GM12878 (cell line): Measurements from ENCODE around the gene AGBL4. TPM values are rescaled to one million over a fixed set of nuclear protein-coding genes. Genes with fewer than 3 reads are reported as not detected.

Source experiments
- ATAC-seq: fragments of 200-7000 bp; cut with Tn5 transposase; 3 replicates; pipeline ENCODE4 v1.9.1; 2020; ENCODE audit warnings: mild to moderate bottlenecking, moderate library complexity
- BruUV-seq: library from RNA; stranded (reverse); fragments of 400-500 nt; replicated peaks from 2 replicates; lab custom pipeline; 2021; lab: Mats Ljungman, UMichigan
- CTCF ChIA-PET: fragments of 300-600 bp; sonication (Branson Sonifier 250); formaldehyde crosslinking; extraction: SDS; loops from one replicate; lab custom pipeline; 2021; ENCODE audit warnings: inconsistent platforms; lab: Yijun Ruan, JAX
- POLR2A ChIA-PET: fragments of 350-600 bp; formaldehyde crosslinking; extraction: SDS; loops from one replicate; lab custom pipeline; 2021; ENCODE audit warnings: inconsistent platforms; lab: Charles Lee
- RAD21 ChIA-PET: fragments of 300-600 bp; sonication (Branson Sonifier 250); formaldehyde crosslinking; loops from one replicate; lab custom pipeline; 2023; ENCODE audit warnings: antibody characterized with exemption; ENCODE audit not compliant: unreplicated experiment; lab: Charles Lee
- SMC1A ChIA-PET: fragments of 300-600 bp; sonication (Branson Sonifier 250); formaldehyde crosslinking; loops from one replicate; lab custom pipeline; 2023; ENCODE audit not compliant: unreplicated experiment, uncharacterized antibody; lab: Charles Lee
- DNase-seq: peaks from one replicate; pipeline ENCODE4 v3.0.0-alpha.2; 2011; ENCODE audit warnings: low read depth, low spot score
- FAIRE-seq: peaks from 3 replicates; lab custom pipeline; 2011; peaks lifted over from hg19 to GRCh38; lab: Jason Lieb, UNC
- H2AFZ ChIP-seq: 2 replicates; pipeline ENCODE4 v1.6.0; 2011; ENCODE audit warnings: low read depth, low read length, control low read depth; ENCODE audit not compliant: control insufficient read depth
- H3K27ac ChIP-seq: 2 replicates; pipeline ENCODE4 v1.5.1; 2011; ENCODE audit warnings: control low read depth; ENCODE audit not compliant: control insufficient read depth, insufficient read depth
- H3K27me3 ChIP-seq, 2 experiments: replicated peaks in 1 of 2; 2 replicates each; pipeline versions ENCODE4 v1.6.0 to v1.6.1; 2011; ENCODE audit warnings: low read length in 1 of 2; ENCODE audit not compliant: control insufficient read depth in 2 of 2, insufficient read depth in 2 of 2
- H3K36me3 ChIP-seq, 2 experiments: 2 replicates each; pipeline ENCODE4 v1.5.1; 2011; ENCODE audit warnings: low read length in 1 of 2; ENCODE audit not compliant: control insufficient read depth in 2 of 2, insufficient read depth in 2 of 2
- H3K4me1 ChIP-seq: 2 replicates; pipeline ENCODE4 v1.6.1; 2011; ENCODE audit warnings: mild to moderate bottlenecking, low read length, moderate library complexity, mixed read lengths; ENCODE audit not compliant: control insufficient read depth, insufficient read depth
- H3K4me2 ChIP-seq: 2 replicates; pipeline ENCODE4 v1.6.0; 2011; ENCODE audit warnings: control low read depth; ENCODE audit not compliant: control insufficient read depth, insufficient read depth
- H3K4me3 ChIP-seq: fragments of 200-600 bp; sonication (generic); 2 replicates; pipeline ENCODE4 v1.5.1; 2016
- H3K79me2 ChIP-seq: 2 replicates; pipeline ENCODE4 v1.6.0; 2011; ENCODE audit warnings: low read length; ENCODE audit not compliant: control insufficient read depth, insufficient read depth
- H3K9ac ChIP-seq: 2 replicates; pipeline ENCODE4 v1.8.0; 2011; ENCODE audit warnings: low read length, control low read depth, mixed read lengths; ENCODE audit not compliant: control insufficient read depth, insufficient read depth
- H3K9me3 ChIP-seq: replicated peaks from 3 replicates; pipeline ENCODE4 v1.5.1; 2011; ENCODE audit warnings: mild to moderate bottlenecking, low read length; ENCODE audit not compliant: control insufficient read depth, insufficient read depth
- H4K20me1 ChIP-seq: 2 replicates; pipeline ENCODE4 v1.6.0; 2011; ENCODE audit not compliant: control insufficient read depth, insufficient read depth
- CEBPB ChIP-seq, 2 experiments: fragments of 150-350 bp in 1 of 2; IDR thresholded peaks; 2 replicates each; pipeline ENCODE4 v1.6.1; 2012 to 2014; ENCODE audit warnings: low read depth in 2 of 2, low read length in 2 of 2, borderline replicate concordance in 1 of 2, inconsistent platforms in 1 of 2
- EGR1 ChIP-seq, 2 experiments: IDR thresholded peaks; 1 replicate in 1 of 2; 2 replicates in 1 of 2; pipeline ENCODE4 v1.6.1; 2011 to 2012; ENCODE audit warnings: low read depth in 2 of 2, low read length in 2 of 2, borderline replicate concordance in 1 of 2, mild to moderate bottlenecking in 1 of 2, moderate library complexity in 1 of 2
- TAF1 ChIP-seq: IDR thresholded peaks from 2 replicates; pipeline ENCODE4 v1.6.1; 2011; ENCODE audit warnings: mild to moderate bottlenecking, low read depth, low read length, borderline replicate concordance
- TCF3 ChIP-seq: IDR thresholded peaks from 2 replicates; pipeline ENCODE4 v1.6.1; 2012; ENCODE audit warnings: low read depth, mild to moderate bottlenecking, low read length, borderline replicate concordance; ENCODE audit not compliant: insufficient read depth
- ZBTB40 ChIP-seq: fragments of 450-650 bp; IDR thresholded peaks from 2 replicates; pipeline ENCODE4 v1.6.1; 2016; ENCODE audit warnings: mild to moderate bottlenecking, moderate library complexity, borderline replicate concordance
- WGBS: methylation state at CpG from one replicate; pipeline ENCODE4 v1.1.6; 2016; ENCODE audit warnings: low lambda C conversion rate; ENCODE audit not compliant: insufficient replicate concordance, insufficient coverage; ENCODE audit errors: missing lambda C conversion rate; 5-methylcytosine and 5-hydroxymethylcytosine counted together
- in situ Hi-C: fragments of 300-500 bp; cut with MboI; formaldehyde crosslinking; loops from 9 replicates; pipeline ENCODE4 v1.14.3; 2018; ENCODE audit warnings: mixed read lengths
- intact Hi-C: fragments of 100-400 bp; cut with micrococcal nuclease; formaldehyde crosslinking; loops from one replicate; pipeline ENCODE4 v1.14.2; 2022; ENCODE audit not compliant: unreplicated experiment
- polyA plus RNA-seq, 11 experiments: library from polyadenylated mRNA; depleted of rRNA in 4 of 11; unstranded in 6 of 11; stranded (reverse) in 5 of 11; fragments of >200 nt; fragmentation: Nextera tagmentation in 4 of 11; fragmentation: Illumina TruSeq in 1 of 11; extraction: Ambion mirVana in 4 of 11; extraction: Trizol in 1 of 11; gene quantifications; 1 replicate in 1 of 11; 2 replicates in 10 of 11; pipeline versions ENCODE4 v1.2.1 to v1.2.3, GENCODE V29; 2011 to 2016; ENCODE audit warnings: inconsistent platforms in 2 of 11, missing spikeins in 2 of 11, low read depth in 1 of 11
- total RNA-seq, 4 experiments: library from RNA; depleted of rRNA in 3 of 4; stranded (reverse); fragments of >200 nt in 3 of 4; fragmentation: Illumina TruSeq in 1 of 4; extraction: Trizol in 1 of 4; gene quantifications; 2 replicates each; pipeline versions ENCODE4 v1.2.1 to v1.2.3, GENCODE V29; 2013 to 2021

The AGBL4 gene
- total and polyA plus RNA-seq, 10 of the 15 experiments (the other 5 are each of a cell fraction or from before 2014, with no cell fraction given) = 0.31 TPM; not detected in 9

GRCh38 chr1:48785869-48786268, 1237.9 kb downstream of the AGBL4 start:
- no peak overlapping the region for H2AFZ ChIP-seq
- BruUV-seq = no TSS peak
- no peaks in the 10 kb centered on the region for H3K4me1 ChIP-seq
- CTCF ChIA-PET = no interaction called here
- no peak for DNase-seq
- no peak overlapping the region for H3K4me3 ChIP-seq
- H3K27ac ChIP-seq = no peak overlapping the region
- 0 out of 4 replicates have a peak, but pooled peaks cover 0 to 2% of the 10 kb centered on the region in 2 experiments for H3K27me3 ChIP-seq
- POLR2A ChIA-PET = no interaction called here
- 0% methylated on average over 1 of the region's 1 CpG for WGBS
- TF ChIP-seq EGR1 (IDR thresholded peaks at IDR 0.05; ENCODE audit: borderline replicate concordance in 1 of 2, low read depth in 2 of 2, low read length in 2 of 2) = no peak
- no peak for TF ChIP-seq TAF1
- TF ChIP-seq CEBPB (IDR thresholded peaks at IDR 0.05; ENCODE audit: borderline replicate concordance in 1 of 2, low read depth in 2 of 2, low read length in 2 of 2) = no peak
- no peak for TF ChIP-seq TCF3
- TF ChIP-seq ZBTB40 = no peak
- TF ChIP-seq, all 136 proteins: peak for 0
- ATAC-seq = no peak
- H4K20me1 ChIP-seq = no peaks in the 10 kb centered on the region
- ChIA-PET RAD21 (no interaction called here), SMC1A (no interaction called here)
- intact Hi-C loops (no loop called here), in situ Hi-C loops (no loop called here)
- H3K36me3 ChIP-seq = no peaks in the 10 kb centered on the region
- H3K9ac ChIP-seq = no peak overlapping the region
- no peak overlapping the region for H3K4me2 ChIP-seq
- H3K9me3 ChIP-seq = no peaks in the 10 kb centered on the region
- no peak for FAIRE-seq
- H3K79me2 ChIP-seq = no peaks in the 10 kb centered on the region
